ENCODE measurements around the gene CACNA1F. TPM values are rescaled to one million over a fixed set of nuclear protein-coding genes. Genes with fewer than 3 reads are reported as not detected.

The CACNA1F gene
- total RNA-seq, 1 donor from 2014 or later: 4.9 TPM

- no peak for DNase-seq (ENCODE audit: low spot score)
- no peaks in the 10 kb centered on the region for H3K27me3 ChIP-seq
- H3K79me2 ChIP-seq (ENCODE audit: low read depth): no peaks in the 10 kb centered on the region
- Mint-ChIP-seq H3K4me3 (no peak overlapping the region), H3K27me3 (ENCODE audit: insufficient read depth, low read depth) (peaks cover 14% of the 10 kb centered on the region), H3K36me3 (no peaks in the 10 kb centered on the region), H3K4me1 (peaks cover under 1% of the 10 kb centered on the region), H3K27ac (no peak overlapping the region), H3K9me3 (peaks cover 25% of the 10 kb centered on the region)
- no peaks in the 10 kb centered on the region for H3F3A ChIP-seq (ENCODE audit: low read depth)
- H3K36me3 ChIP-seq: no peaks in the 10 kb centered on the region
- H2AFZ ChIP-seq (replicated peaks): no peak overlapping the region
- no peak overlapping the region for H3K4me2 ChIP-seq
- no peak overlapping the region for H3K27ac ChIP-seq
- H4K20me1 ChIP-seq (ENCODE audit: low read depth): no peaks in the 10 kb centered on the region
- H3K4me3 ChIP-seq: no peak overlapping the region
- TF ChIP-seq EZH2phosphoT487 (IDR thresholded peaks at IDR 0.05): no peak
- no peak for TF ChIP-seq EZH2 (IDR thresholded peaks at IDR 0.05)
- TF ChIP-seq CTCF (IDR thresholded peaks at IDR 0.05): no peak
- H3K9me3 ChIP-seq (ENCODE audit: low read depth): no peaks in the 10 kb centered on the region
- H3K4me1 ChIP-seq: no peaks in the 10 kb centered on the region
- H3K9ac ChIP-seq: no peak overlapping the region
These were observed 5.4 kb downstream of the CACNA1F start for GRCh38 chrX:49227726-49228125.

- Histone ChIP-seq H3K4me3 (no peak overlapping the region), H3K4me2 (no peak overlapping the region), H3K27me3 (no peaks in the 10 kb centered on the region), H2AFZ (replicated peaks) (no peak overlapping the region), H3K36me3 (no peaks in the 10 kb centered on the region), H3F3A (ENCODE audit: low read depth) (no peaks in the 10 kb centered on the region), H3K9ac (no peak overlapping the region), H3K4me1 (no peaks in the 10 kb centered on the region), H3K79me2 (ENCODE audit: low read depth) (no peaks in the 10 kb centered on the region), H4K20me1 (ENCODE audit: low read depth) (no peaks in the 10 kb centered on the region), H3K27ac (no peak overlapping the region), H3K9me3 (ENCODE audit: low read depth) (no peaks in the 10 kb centered on the region)
- no peaks in the 10 kb centered on the region for H3K4me1 Mint-ChIP-seq
- H3K36me3 Mint-ChIP-seq: no peaks in the 10 kb centered on the region
- no peak for DNase-seq (ENCODE audit: low spot score)
- TF ChIP-seq EZH2 (IDR thresholded peaks at IDR 0.05) (no peak), EZH2phosphoT487 (IDR thresholded peaks at IDR 0.05) (no peak), CTCF (IDR thresholded peaks at IDR 0.05) (no peak)
- H3K27ac Mint-ChIP-seq: no peak overlapping the region
- no peak overlapping the region for H3K4me3 Mint-ChIP-seq
- peaks cover 27% of the 10 kb centered on the region for H3K9me3 Mint-ChIP-seq
- H3K27me3 Mint-ChIP-seq (ENCODE audit: insufficient read depth, low read depth): peaks cover 18% of the 10 kb centered on the region
These were observed 6.2 kb downstream of the CACNA1F start for GRCh38 chrX:49226946-49227345.

- H3K27ac ChIP-seq: no peak overlapping the region
- no peak overlapping the region for H3K4me2 ChIP-seq
- H3K27me3 ChIP-seq: no peaks in the 10 kb centered on the region
- H3K36me3 Mint-ChIP-seq: no peaks in the 10 kb centered on the region
- H4K20me1 ChIP-seq (ENCODE audit: low read depth): no peaks in the 10 kb centered on the region
- DNase-seq (ENCODE audit: low spot score): no peak
- no peaks in the 10 kb centered on the region for H3F3A ChIP-seq (ENCODE audit: low read depth)
- H3K4me3 Mint-ChIP-seq: no peak overlapping the region
- H3K9ac ChIP-seq: no peak overlapping the region
- peaks cover 24% of the 10 kb centered on the region for H3K9me3 Mint-ChIP-seq
- H3K27me3 Mint-ChIP-seq (ENCODE audit: insufficient read depth, low read depth): peaks cover 17% of the 10 kb centered on the region
- no peaks in the 10 kb centered on the region for H3K4me1 Mint-ChIP-seq
- no peak overlapping the region for H2AFZ ChIP-seq (replicated peaks)
- no peaks in the 10 kb centered on the region for H3K4me1 ChIP-seq
- no peaks in the 10 kb centered on the region for H3K79me2 ChIP-seq (ENCODE audit: low read depth)
- TF ChIP-seq CTCF (IDR thresholded peaks at IDR 0.05) (no peak), EZH2 (IDR thresholded peaks at IDR 0.05) (no peak), EZH2phosphoT487 (IDR thresholded peaks at IDR 0.05) (no peak)
- H3K4me3 ChIP-seq: no peak overlapping the region
- no peak overlapping the region for H3K27ac Mint-ChIP-seq
- no peaks in the 10 kb centered on the region for H3K9me3 ChIP-seq (ENCODE audit: low read depth)
- no peaks in the 10 kb centered on the region for H3K36me3 ChIP-seq
These were observed 7.3 kb downstream of the CACNA1F start for GRCh38 chrX:49225858-49226257.
